ENCODE results near the gene TMEM163.

Gene TMEM163

GRCh38 chr2:134610871-134611270, 107.9 kb downstream of the TMEM163 start:
- no peak for TF ChIP-seq CTCF (IDR thresholded peaks at IDR 0.05; ENCODE audit: low read depth, low read length)
- DNase-seq (ENCODE audit: extremely low read depth, low read depth), result no peak

GRCh38 chr2:134609924-134610513, 108.8 kb downstream of the TMEM163 start:
- no peak for TF ChIP-seq CTCF (IDR thresholded peaks at IDR 0.05; ENCODE audit: low read depth, low read length)

GRCh38 chr2:134603966-134604365, 114.8 kb downstream of the TMEM163 start:
- TF ChIP-seq CTCF (IDR thresholded peaks at IDR 0.05; ENCODE audit: low read depth, low read length), result no peak
- no peak for DNase-seq (ENCODE audit: extremely low read depth, low read depth)

More at GRCh38 chr2:134609924-134610513, 108.8 kb downstream of the TMEM163 start:
- DNase-seq (ENCODE audit: extremely low read depth, low read depth), result no peak

- TF ChIP-seq CTCF (IDR thresholded peaks at IDR 0.05; ENCODE audit: low read depth, low read length), result no peak
- no peak for DNase-seq (ENCODE audit: extremely low read depth, low read depth)
These were observed 116.1 kb downstream of the TMEM163 start for GRCh38 chr2:134602666-134603065.

- no peak for TF ChIP-seq CTCF (IDR thresholded peaks at IDR 0.05; ENCODE audit: low read depth, low read length)
These were observed 117.5 kb downstream of the TMEM163 start for GRCh38 chr2:134601264-134601663.

GRCh38 chr2:134600208-134600607, 118.6 kb downstream of the TMEM163 start:
- no peak for TF ChIP-seq CTCF (IDR thresholded peaks at IDR 0.05; ENCODE audit: low read depth, low read length)
- no peak for DNase-seq (ENCODE audit: extremely low read depth, low read depth)

More at GRCh38 chr2:134601264-134601663, 117.5 kb downstream of the TMEM163 start:
- DNase-seq (ENCODE audit: extremely low read depth, low read depth), result no peak

- DNase-seq (ENCODE audit: extremely low read depth, low read depth), result no peak
- TF ChIP-seq CTCF (IDR thresholded peaks at IDR 0.05; ENCODE audit: low read depth, low read length), result no peak
These were observed 119.6 kb downstream of the TMEM163 start for GRCh38 chr2:134599236-134599635.

All from AG09319 (cell line).